Neuronal stem cell (in vitro differentiated cells): ENCODE data around the gene ARHGEF5.
"Not testable (repeated sequence)": the region's sequence is repeated elsewhere in the genome, so short reads cannot be mapped to it uniquely, and the experiment has no call there.

ENCODE experiments used
- DNase-seq: peaks from one replicate; pipeline ENCODE4 v3.0.0-alpha.2; 2013; ENCODE audit warnings: low spot score
- H2AFZ ChIP-seq: one replicate; pipeline ENCODE4 v1.6.1; 2013; ENCODE audit warnings: mild to moderate bottlenecking, low read length, inconsistent platforms
- H2AK5ac ChIP-seq: 2 replicates; pipeline ENCODE4 v1.6.1; 2013; ENCODE audit warnings: low read depth, mild to moderate bottlenecking, inconsistent platforms, low read length, moderate library complexity, mixed read lengths
- H2BK120ac ChIP-seq: 2 replicates; pipeline ENCODE4 v1.6.1; 2013; ENCODE audit warnings: low read depth, mild to moderate bottlenecking, inconsistent platforms, low read length, moderate library complexity, mixed read lengths
- H2BK12ac ChIP-seq: one replicate; pipeline ENCODE4 v1.6.1; 2013; ENCODE audit warnings: low read length, inconsistent platforms
- H2BK15ac ChIP-seq: 2 replicates; pipeline ENCODE4 v1.6.1; 2013; ENCODE audit warnings: mild to moderate bottlenecking, low read length, inconsistent platforms, mixed read lengths
- H2BK5ac ChIP-seq: one replicate; pipeline ENCODE4 v1.6.1; 2013; ENCODE audit warnings: inconsistent platforms, mild to moderate bottlenecking, low read length, moderate library complexity
- H3K14ac ChIP-seq: one replicate; pipeline ENCODE4 v1.6.1; 2013; ENCODE audit warnings: low read length, inconsistent platforms
- H3K18ac ChIP-seq: 2 replicates; pipeline ENCODE4 v1.6.1; 2013; ENCODE audit warnings: low read length, inconsistent platforms
- H3K23ac ChIP-seq: 2 replicates; pipeline ENCODE4 v1.6.1; 2013; ENCODE audit warnings: low read depth, mild to moderate bottlenecking, mixed read lengths, low read length, inconsistent platforms; ENCODE audit not compliant: poor library complexity
- H3K27ac ChIP-seq: replicated peaks from 3 replicates; pipeline ENCODE4 v1.5.1; 2013; ENCODE audit warnings: low read length, inconsistent platforms
- H3K27me3 ChIP-seq, 3 experiments: 2 replicates each; pipeline ENCODE4 v1.6.1; 2013; ENCODE audit warnings: low read length in 3 of 3, mild to moderate bottlenecking in 2 of 3, inconsistent platforms in 1 of 3, low read depth in 1 of 3, mixed read lengths in 1 of 3, moderate library complexity in 1 of 3; ENCODE audit not compliant: control insufficient read depth in 3 of 3, insufficient read depth in 3 of 3
- H3K36me3 ChIP-seq, 2 donors: replicated peaks in 1 of 2; 2 replicates each; pipeline ENCODE4 v1.6.1; 2013; ENCODE audit warnings: low read length in 2 of 2; ENCODE audit not compliant: control insufficient read depth in 2 of 2, insufficient read depth in 2 of 2
- H3K4ac ChIP-seq: 2 replicates; pipeline ENCODE4 v1.6.1; 2013; ENCODE audit warnings: inconsistent platforms, mild to moderate bottlenecking, low read length, moderate library complexity
- H3K4me1 ChIP-seq, 2 donors: 1 replicate in 1 of 2; 2 replicates in 1 of 2; pipeline ENCODE4 v1.6.1; 2013; ENCODE audit warnings: low read length in 2 of 2, low read depth in 1 of 2; ENCODE audit not compliant: control insufficient read depth in 2 of 2, insufficient read depth in 1 of 2
- H3K4me2 ChIP-seq: one replicate; pipeline ENCODE4 v1.6.1; 2013; ENCODE audit warnings: mild to moderate bottlenecking, low read length, inconsistent platforms; ENCODE audit not compliant: insufficient read depth, poor library complexity, severe bottlenecking
- H3K4me3 ChIP-seq, 2 donors: 2 replicates each; pipeline ENCODE4 v1.5.1; 2013; ENCODE audit warnings: low read length in 2 of 2, mild to moderate bottlenecking in 2 of 2, inconsistent platforms in 1 of 2, moderate library complexity in 1 of 2
- H3K79me1 ChIP-seq: one replicate; pipeline ENCODE4 v1.6.1; 2013; ENCODE audit warnings: low read depth, mild to moderate bottlenecking, inconsistent platforms, low read length, moderate library complexity
- H3K9ac ChIP-seq: one replicate; pipeline ENCODE4 v1.6.1; 2013; ENCODE audit warnings: mild to moderate bottlenecking, low read depth, low read length, inconsistent platforms; ENCODE audit not compliant: poor library complexity
- H3K9me3 ChIP-seq, 2 donors: replicated peaks in 1 of 2; 2 replicates each; pipeline versions ENCODE3 to v1.6.1; 2013; ENCODE audit warnings: low read length in 2 of 2, mild to moderate bottlenecking in 2 of 2, inconsistent platforms in 1 of 2, low read depth in 1 of 2, mixed read lengths in 1 of 2, moderate library complexity in 1 of 2; ENCODE audit not compliant: control insufficient read depth in 2 of 2, insufficient read depth in 1 of 2
- H4K8ac ChIP-seq: one replicate; pipeline ENCODE4 v1.6.1; 2013; ENCODE audit warnings: low read depth, mild to moderate bottlenecking, inconsistent platforms, low read length, moderate library complexity
- H4K91ac ChIP-seq: one replicate; pipeline ENCODE4 v1.6.1; 2013; ENCODE audit warnings: low read length, low read depth, mild to moderate bottlenecking, inconsistent platforms; ENCODE audit not compliant: poor library complexity
- WGBS, 2 donors: extraction: QIAGEN DNeasy Blood & Tissue Kit; methylation state at CpG; one replicate each; pipeline ENCODE4 v1.1.7; 2013; ENCODE audit warnings: missing lambda C conversion rate in 2 of 2, mixed read lengths in 1 of 2; ENCODE audit not compliant: insufficient read length in 2 of 2, insufficient replicate concordance in 1 of 2; ENCODE audit errors: extremely low coverage in 2 of 2; 5-methylcytosine and 5-hydroxymethylcytosine counted together

Gene ARHGEF5

DNA sequence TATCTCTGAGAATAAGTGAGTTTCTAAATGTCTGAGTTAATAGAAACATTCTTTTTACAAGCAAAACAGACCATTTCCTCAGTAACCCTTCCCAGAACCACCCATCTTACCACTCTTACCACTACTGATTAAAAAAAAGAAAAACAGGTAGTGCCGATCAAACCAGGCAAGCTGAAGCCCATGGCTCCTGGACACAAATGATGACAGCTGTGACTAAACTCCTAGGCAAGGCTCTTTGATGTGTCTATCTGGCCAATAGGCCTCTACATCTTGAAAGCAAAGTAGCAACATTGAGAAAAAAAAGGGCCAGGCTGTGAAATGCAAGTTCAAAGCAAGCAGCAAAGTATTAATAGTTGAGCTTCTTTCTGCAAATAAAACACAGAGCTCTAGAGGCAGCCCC, 6.6 kb upstream of the ARHGEF5 start:
- H3K4ac ChIP-seq, H2BK5ac ChIP-seq, DNase-seq, H2AFZ ChIP-seq, H4K91ac ChIP-seq, H3K4me3 ChIP-seq, H3K23ac ChIP-seq, H2BK12ac ChIP-seq, H3K79me1 ChIP-seq, H3K9ac ChIP-seq, H4K8ac ChIP-seq, H2BK120ac ChIP-seq, H2AK5ac ChIP-seq, H3K18ac ChIP-seq, H3K4me1 ChIP-seq, H2BK15ac ChIP-seq, H3K36me3 ChIP-seq, H3K9me3 ChIP-seq, H3K4me2 ChIP-seq, H3K27ac ChIP-seq, H3K14ac ChIP-seq, H3K27me3 ChIP-seq: not testable (repeated sequence)
- WGBS, 2 donors = no CpG with 5 or more reads among the region's 1 CpG

DNA sequence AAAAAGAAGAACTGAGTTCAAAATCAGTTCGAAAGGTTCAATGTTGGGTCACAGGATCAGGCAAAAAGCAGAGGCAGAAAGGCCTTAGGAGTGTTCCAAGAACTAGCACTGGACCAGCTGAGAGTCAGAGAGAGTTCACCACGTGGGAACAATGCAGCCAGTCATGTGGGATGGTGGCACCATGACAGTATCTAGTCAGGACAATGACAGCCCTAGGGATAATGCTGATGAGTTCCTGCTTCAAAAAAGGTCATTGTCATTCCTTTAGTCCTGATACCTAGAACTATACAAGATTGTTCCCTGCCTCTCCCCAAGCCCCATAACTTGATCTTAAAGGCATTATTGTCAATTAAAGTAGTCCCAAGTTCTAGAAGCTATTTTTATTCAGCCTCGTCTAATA, 3.5 kb upstream of the ARHGEF5 start:
- not testable (repeated sequence) for H3K4me3 ChIP-seq, H2BK5ac ChIP-seq, H2BK120ac ChIP-seq, H2BK15ac ChIP-seq, H3K9me3 ChIP-seq, H3K4me1 ChIP-seq, H4K8ac ChIP-seq, H3K79me1 ChIP-seq, H3K27me3 ChIP-seq, H3K18ac ChIP-seq, H2AFZ ChIP-seq, H3K23ac ChIP-seq, H3K9ac ChIP-seq, H2AK5ac ChIP-seq, H4K91ac ChIP-seq, H2BK12ac ChIP-seq, H3K4me2 ChIP-seq, H3K14ac ChIP-seq, H3K27ac ChIP-seq, H3K36me3 ChIP-seq, H3K4ac ChIP-seq, DNase-seq
- no CpG with 5 or more reads among the region's 3 CpGs for WGBS, 2 donors

DNA sequence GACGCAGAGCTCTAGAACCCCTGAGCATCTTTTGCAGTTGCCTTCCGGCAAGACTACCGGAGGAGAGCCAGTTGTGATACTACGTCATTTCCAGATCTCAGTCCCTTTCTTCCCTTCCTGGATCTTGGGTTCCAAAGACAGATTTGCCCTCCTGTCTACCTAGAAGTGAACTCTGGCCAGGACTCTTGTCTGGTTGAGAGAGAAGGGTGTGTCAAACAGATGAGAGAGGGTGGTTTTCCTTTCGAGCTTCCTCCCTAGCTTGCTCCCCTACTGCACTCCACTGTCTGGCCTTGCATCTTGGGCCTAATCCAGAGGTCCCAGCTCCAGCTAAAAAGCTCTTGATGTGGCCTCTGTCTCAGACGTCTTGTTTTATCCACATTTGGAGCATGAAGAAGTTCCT, 983 bp downstream of the ARHGEF5 start:
- H2BK5ac ChIP-seq, H3K23ac ChIP-seq, H3K9me3 ChIP-seq, H3K27ac ChIP-seq, H3K79me1 ChIP-seq, H4K8ac ChIP-seq, H2BK15ac ChIP-seq, H4K91ac ChIP-seq, H3K36me3 ChIP-seq, H3K9ac ChIP-seq, H3K14ac ChIP-seq, H3K27me3 ChIP-seq, DNase-seq, H3K4me2 ChIP-seq, H3K4me3 ChIP-seq, H3K4ac ChIP-seq, H2AFZ ChIP-seq, H2BK12ac ChIP-seq, H2BK120ac ChIP-seq, H3K4me1 ChIP-seq, H3K18ac ChIP-seq, H2AK5ac ChIP-seq: not testable (repeated sequence)
- no CpG with 5 or more reads among the region's 6 CpGs for WGBS, 2 donors

GRCh38 chr7:144356860-144357259, 1.7 kb downstream of the ARHGEF5 start:
- H3K27me3 ChIP-seq, H2BK12ac ChIP-seq, H4K8ac ChIP-seq, DNase-seq, H2BK5ac ChIP-seq, H3K4me2 ChIP-seq, H3K36me3 ChIP-seq, H3K27ac ChIP-seq, H3K9ac ChIP-seq, H2AFZ ChIP-seq, H3K4ac ChIP-seq, H2AK5ac ChIP-seq, H2BK120ac ChIP-seq, H3K4me3 ChIP-seq, H3K9me3 ChIP-seq, H4K91ac ChIP-seq, H3K14ac ChIP-seq, H3K79me1 ChIP-seq, H3K4me1 ChIP-seq, H2BK15ac ChIP-seq, H3K18ac ChIP-seq, H3K23ac ChIP-seq: not testable (repeated sequence)
- WGBS, 2 donors = no CpG with 5 or more reads among the region's 11 CpGs
